GM13977 (cell line): ENCODE data around the gene CLEC16A.

Source experiments
- DNase-seq: peaks from one replicate; pipeline ENCODE4 v3.0.0; 2012; ENCODE audit warnings: low spot score
- in situ Hi-C: fragments of 300-500 bp; cut with MboI; formaldehyde crosslinking; loops from one replicate; pipeline ENCODE4 v1.12.0; 2022; ENCODE audit warnings: low sequenced_read_pairs, low pct_unique_long_range_greater_than_20kb, mixed read lengths, inconsistent platforms; ENCODE audit not compliant: unreplicated experiment
- TF ChIP-seq, protein P1 (sequence below): IDR thresholded peaks from 2 replicates; pipeline ENCODE4 v1.5.1; 2012; ENCODE audit warnings: mild to moderate bottlenecking, control low read depth; ENCODE audit not compliant: insufficient read depth; ENCODE audit errors: extremely low read depth, missing control alignments

Gene CLEC16A

DNA sequence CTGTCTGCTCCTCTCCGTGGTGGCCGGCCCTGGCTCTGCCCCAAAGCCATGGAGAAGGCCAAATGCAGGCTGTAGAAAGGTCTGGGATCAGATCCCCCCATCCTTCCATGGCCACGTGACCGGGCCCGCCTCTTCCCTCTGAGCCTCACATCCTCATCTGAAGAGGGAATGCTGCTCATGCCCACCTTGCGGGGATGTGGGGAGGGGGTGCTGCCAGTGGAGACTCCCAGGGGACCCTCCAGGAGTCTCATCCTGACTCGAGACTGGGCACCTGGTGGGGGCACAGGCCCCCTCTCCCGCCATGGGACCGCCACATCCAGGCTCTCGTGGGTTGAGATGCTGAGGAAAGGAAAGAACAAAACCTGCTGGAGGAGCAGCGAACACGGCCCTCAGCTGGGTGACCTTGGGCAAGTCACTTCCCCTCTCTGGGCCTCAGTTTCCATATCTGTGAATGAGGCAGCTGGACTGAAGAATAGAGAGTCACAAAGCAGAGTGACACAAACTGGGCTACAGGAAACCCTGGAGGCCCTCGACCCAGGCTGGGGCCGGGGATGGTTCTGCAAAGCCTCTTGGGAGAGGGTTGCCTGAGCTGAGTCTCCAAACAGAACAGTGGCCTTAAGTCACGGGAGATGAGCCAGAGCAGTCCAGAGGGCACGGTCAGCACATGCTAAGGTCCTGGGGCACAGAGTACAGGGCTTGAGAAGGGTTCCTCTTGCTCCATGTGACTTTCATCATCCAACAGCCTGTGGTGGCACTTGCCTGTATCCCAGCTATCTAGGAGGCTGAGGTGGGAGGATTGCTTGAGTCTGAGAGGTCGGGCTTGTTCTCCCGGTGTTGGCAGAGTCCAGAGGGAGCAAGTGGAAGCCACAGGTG is 281.5 kb downstream of the CLEC16A start:
- TF ChIP-seq, protein P1, sequence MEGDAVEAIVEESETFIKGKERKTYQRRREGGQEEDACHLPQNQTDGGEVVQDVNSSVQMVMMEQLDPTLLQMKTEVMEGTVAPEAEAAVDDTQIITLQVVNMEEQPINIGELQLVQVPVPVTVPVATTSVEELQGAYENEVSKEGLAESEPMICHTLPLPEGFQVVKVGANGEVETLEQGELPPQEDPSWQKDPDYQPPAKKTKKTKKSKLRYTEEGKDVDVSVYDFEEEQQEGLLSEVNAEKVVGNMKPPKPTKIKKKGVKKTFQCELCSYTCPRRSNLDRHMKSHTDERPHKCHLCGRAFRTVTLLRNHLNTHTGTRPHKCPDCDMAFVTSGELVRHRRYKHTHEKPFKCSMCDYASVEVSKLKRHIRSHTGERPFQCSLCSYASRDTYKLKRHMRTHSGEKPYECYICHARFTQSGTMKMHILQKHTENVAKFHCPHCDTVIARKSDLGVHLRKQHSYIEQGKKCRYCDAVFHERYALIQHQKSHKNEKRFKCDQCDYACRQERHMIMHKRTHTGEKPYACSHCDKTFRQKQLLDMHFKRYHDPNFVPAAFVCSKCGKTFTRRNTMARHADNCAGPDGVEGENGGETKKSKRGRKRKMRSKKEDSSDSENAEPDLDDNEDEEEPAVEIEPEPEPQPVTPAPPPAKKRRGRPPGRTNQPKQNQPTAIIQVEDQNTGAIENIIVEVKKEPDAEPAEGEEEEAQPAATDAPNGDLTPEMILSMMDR = no peak
- DNase-seq = no peak
- in situ Hi-C loops = no loop called here

DNA sequence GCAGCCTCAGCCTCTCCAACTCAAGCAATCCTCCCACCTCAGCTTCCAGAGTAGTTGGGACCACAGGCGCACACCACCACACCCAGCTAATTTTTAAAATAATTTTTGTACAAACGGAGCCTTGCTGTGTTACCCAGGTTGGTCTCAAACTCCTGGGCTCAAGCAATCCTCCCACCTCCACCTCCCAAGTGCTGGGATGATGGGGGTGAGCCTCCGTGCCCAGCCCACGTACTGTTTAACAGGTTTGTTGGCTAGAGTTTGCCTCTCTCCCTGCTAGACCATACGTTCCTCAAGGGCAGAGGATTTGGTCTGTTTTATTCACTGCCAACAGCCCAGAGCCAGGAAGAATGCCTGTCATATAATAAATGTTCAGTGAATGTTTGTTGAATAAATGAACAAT is 285.1 kb downstream of the CLEC16A start:
- TF ChIP-seq, protein P1 = no peak
- DNase-seq = no peak
- in situ Hi-C loops = no loop called here

GRCh38 chr16:11229906-11230305 is 285.5 kb downstream of the CLEC16A start:
- DNase-seq = no peak
- TF ChIP-seq, protein P1 = no peak
- in situ Hi-C loops = no loop called here

DNA sequence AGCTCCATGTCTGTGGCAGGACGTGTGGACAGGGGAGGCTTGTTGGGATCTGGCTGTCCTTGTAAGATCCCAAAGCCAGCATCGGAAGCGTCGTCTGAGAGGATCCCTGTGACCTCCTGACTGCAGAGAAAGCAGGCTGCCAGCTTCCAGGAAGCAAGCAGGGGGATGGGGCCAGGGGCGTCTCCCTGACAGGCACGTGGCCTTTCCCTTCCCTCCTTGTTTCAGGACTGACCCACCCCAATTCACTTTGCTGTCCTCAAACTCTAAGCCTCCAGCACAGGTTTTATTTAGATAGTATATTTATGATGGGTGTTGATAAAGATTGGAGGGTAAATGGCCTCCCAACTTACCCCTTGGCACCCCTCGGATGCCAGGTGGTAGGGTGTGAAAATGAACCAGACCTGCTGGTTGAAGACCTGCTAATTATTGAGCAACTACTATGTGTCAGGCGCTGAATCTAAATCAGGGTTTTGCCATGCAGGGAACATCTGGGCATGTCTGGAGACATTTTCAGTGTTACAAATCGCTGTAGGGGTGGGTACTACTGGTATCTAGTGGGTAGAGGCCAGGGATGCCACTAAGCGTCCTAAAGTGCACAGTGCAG is 287.1 kb downstream of the CLEC16A start:
- DNase-seq = no peak
- in situ Hi-C loops = no loop called here
- TF ChIP-seq, protein P1 = no peak
